HCT116 (cell line): ENCODE data around the gene ADAMTSL2. TPM values are rescaled to one million over a fixed set of nuclear protein-coding genes. Genes with fewer than 3 reads are reported as not detected.

ENCODE experiments used
- ATAC-seq: fragments of 200-7000 bp; cut with Tn5 transposase; 2 replicates; pipeline ENCODE4 v1.9.1; 2020; ENCODE audit warnings: mild to moderate bottlenecking, moderate library complexity
- BruUV-seq: library from RNA; stranded (reverse); fragments of 400-500 nt; replicated peaks from 2 replicates; lab custom pipeline; 2021; lab: Mats Ljungman, UMichigan
- CTCF ChIA-PET: fragments of 300-600 bp; sonication (Branson Sonifier 250); formaldehyde crosslinking; loops from one replicate; lab custom pipeline; 2021; ENCODE audit warnings: antibody characterized with exemption; lab: Charles Lee
- POLR2A ChIA-PET: fragments of 300-600, 350-600 bp; sonication (Branson Sonifier 250); formaldehyde crosslinking; loops from one replicate; lab custom pipeline; 2021; ENCODE audit warnings: antibody characterized with exemption; lab: Charles Lee
- RAD21 ChIA-PET, 2 experiments: fragments of 300-600 bp; sonication (Branson Sonifier 250); formaldehyde crosslinking; loops; one replicate each; lab custom pipeline; 2023; ENCODE audit warnings: low total read pairs in 2 of 2; ENCODE audit not compliant: uncharacterized antibody in 2 of 2, unreplicated experiment in 2 of 2, low non-redundant PET in 1 of 2; lab: Charles Lee
- DNase-seq: peaks from one replicate; pipeline ENCODE4 v3.0.0-alpha.2; 2010; ENCODE audit warnings: low read depth, low spot score
- H2AFZ ChIP-seq: fragments of 200-600 bp; shearing (Covaris generic), sonication (generic); 2 replicates; pipeline ENCODE4 v1.6.1; 2017; ENCODE audit warnings: low read depth, mixed run types, mixed read lengths, antibody characterized with exemption, low read length; ENCODE audit not compliant: poor library complexity, severe bottlenecking
- H3K27ac ChIP-seq: 2 replicates; pipeline ENCODE4 v1.5.1; 2012; ENCODE audit warnings: low read depth, low read length
- H3K27me3 ChIP-seq: fragments of 200-600 bp; sonication (generic); 2 replicates; pipeline ENCODE4 v1.6.1; 2016; ENCODE audit warnings: mixed run types, low read length, mixed read lengths; ENCODE audit not compliant: insufficient read depth
- H3K36me3 ChIP-seq, 2 experiments: fragments of 200-500 bp in 1 of 2; fragments of 200-600 bp in 1 of 2; sonication (Bioruptor generic) in 1 of 2; sonication (generic) in 1 of 2; 2 replicates each; pipeline versions ENCODE4 v1.5.1 to v1.6.1; 2014 to 2016; ENCODE audit warnings: low read length in 2 of 2, inconsistent platforms in 1 of 2, mixed read lengths in 1 of 2, mixed run types in 1 of 2; ENCODE audit not compliant: insufficient read depth in 2 of 2, control insufficient read depth in 1 of 2
- H3K4me1 ChIP-seq, 2 experiments: fragments of 200-600 bp in 1 of 2; sonication (generic) in 1 of 2; 2 replicates each; pipeline versions ENCODE4 v1.5.1 to v1.6.1; 2012 to 2017; ENCODE audit warnings: low read length in 2 of 2, inconsistent platforms in 1 of 2, mild to moderate bottlenecking in 1 of 2, mixed read lengths in 1 of 2, mixed run types in 1 of 2, moderate library complexity in 1 of 2; ENCODE audit not compliant: insufficient read depth in 2 of 2, control insufficient read depth in 1 of 2
- H3K4me2 ChIP-seq: fragments of 200-600 bp; sonication (generic); 2 replicates; pipeline ENCODE4 v1.6.1; 2017; ENCODE audit warnings: mixed run types, low read length, mixed read lengths
- H3K4me3 ChIP-seq, 2 experiments: fragments of 200-600 bp in 1 of 2; sonication (generic) in 1 of 2; replicated peaks in 1 of 2; 2 replicates each; pipeline ENCODE4 v1.5.1; 2011 to 2016; ENCODE audit warnings: low read length in 2 of 2, control low read depth in 1 of 2, low read depth in 1 of 2, mild to moderate bottlenecking in 1 of 2, mixed read lengths in 1 of 2, mixed run types in 1 of 2
- H3K79me2 ChIP-seq: fragments of 200-600 bp; sonication (generic); 2 replicates; pipeline ENCODE4 v1.6.1; 2017; ENCODE audit warnings: mild to moderate bottlenecking, mixed run types, low read length, moderate library complexity, mixed read lengths; ENCODE audit not compliant: insufficient read depth
- H3K9ac ChIP-seq: fragments of 200-600 bp; sonication (generic); 2 replicates; pipeline ENCODE4 v1.6.1; 2016; ENCODE audit warnings: low read length, mixed read lengths
- H3K9me2 ChIP-seq: fragments of 200-600 bp; sonication (generic), shearing (Covaris generic); 2 replicates; pipeline ENCODE4 v1.6.1; 2017; ENCODE audit warnings: mixed run types, mild to moderate bottlenecking, moderate library complexity; ENCODE audit not compliant: insufficient read depth
- H3K9me3 ChIP-seq, 2 experiments: fragments of 200-500 bp in 1 of 2; fragments of 200-600 bp in 1 of 2; sonication (Bioruptor generic) in 1 of 2; sonication (generic) in 1 of 2; 2 replicates each; pipeline ENCODE4 v1.6.1; 2014 to 2017; ENCODE audit warnings: low read length in 2 of 2, mixed read lengths in 2 of 2, inconsistent platforms in 1 of 2, low read depth in 1 of 2, mild to moderate bottlenecking in 1 of 2, mixed run types in 1 of 2, moderate library complexity in 1 of 2; ENCODE audit not compliant: control insufficient read depth in 1 of 2, insufficient read depth in 1 of 2
- H4K20me1 ChIP-seq: fragments of 200-600 bp; sonication (generic), shearing (Covaris generic); 2 replicates; pipeline ENCODE4 v1.6.1; 2017; ENCODE audit warnings: mixed run types, mild to moderate bottlenecking, moderate library complexity; ENCODE audit not compliant: insufficient read depth
- ATF3 ChIP-seq: IDR thresholded peaks from 2 replicates; pipeline ENCODE4 v1.6.1; 2012
- CBX3 ChIP-seq: IDR thresholded peaks from 2 replicates; pipeline ENCODE4 v1.6.1; 2012; ENCODE audit warnings: low read depth
- CEBPB ChIP-seq: IDR thresholded peaks from 2 replicates; pipeline ENCODE4 v1.6.1; 2012; ENCODE audit warnings: low read depth
- CTCF ChIP-seq, 3 experiments: fragments of 200-600 bp in 1 of 3; sonication (generic) in 1 of 3; IDR thresholded peaks in 2 of 3; conservative IDR thresholded peaks in 1 of 3; 2 replicates each; pipeline ENCODE4 v1.5.1; 2012 to 2017; ENCODE audit warnings: low read depth in 2 of 3, low read length in 2 of 3, antibody characterized with exemption in 1 of 3, borderline replicate concordance in 1 of 3, control low read depth in 1 of 3, mild to moderate bottlenecking in 1 of 3, mixed read lengths in 1 of 3, mixed run types in 1 of 3, moderate library complexity in 1 of 3; ENCODE audit not compliant: insufficient read depth in 1 of 3
- EGR1 ChIP-seq: IDR thresholded peaks from 2 replicates; pipeline ENCODE4 v1.6.1; 2012; ENCODE audit warnings: low read depth
- ELF1 ChIP-seq: IDR thresholded peaks from 2 replicates; pipeline ENCODE4 v1.6.1; 2012; ENCODE audit warnings: low read depth, borderline replicate concordance
- EZH2 ChIP-seq: fragments of 200-600 bp; sonication (generic); IDR thresholded peaks from 2 replicates; pipeline ENCODE4 v1.6.1; 2017; ENCODE audit warnings: antibody characterized with exemption, mixed run types
- FOSL1 ChIP-seq: IDR thresholded peaks from 2 replicates; pipeline ENCODE4 v1.6.1; 2012; ENCODE audit warnings: low read depth
- MAX ChIP-seq: IDR thresholded peaks from 2 replicates; pipeline ENCODE4 v1.6.1; 2012
- POLR2A ChIP-seq: IDR thresholded peaks from 2 replicates; pipeline ENCODE4 v1.7.0; 2011; ENCODE audit warnings: borderline replicate concordance; ENCODE audit not compliant: insufficient read depth, insufficient read length; ENCODE audit errors: extremely low read depth
- POLR2AphosphoS5 ChIP-seq: IDR thresholded peaks from 2 replicates; pipeline ENCODE4 v1.6.1; 2011; ENCODE audit warnings: mild to moderate bottlenecking, low read depth, low read length, moderate library complexity
- RAD21 ChIP-seq: IDR thresholded peaks from 2 replicates; pipeline ENCODE4 v1.6.1; 2012; ENCODE audit warnings: low read depth, mild to moderate bottlenecking
- REST ChIP-seq: IDR thresholded peaks from 2 replicates; pipeline ENCODE4 v1.6.1; 2012; ENCODE audit warnings: low read depth
- SP1 ChIP-seq: IDR thresholded peaks from 2 replicates; pipeline ENCODE4 v1.6.1; 2012; ENCODE audit warnings: low read depth
- SRF ChIP-seq: IDR thresholded peaks from 2 replicates; pipeline ENCODE4 v1.6.1; 2012; ENCODE audit warnings: low read depth
- TCF7L2 ChIP-seq: IDR thresholded peaks from 2 replicates; pipeline ENCODE4 v1.7.0; 2011; ENCODE audit warnings: borderline replicate concordance, inconsistent platforms; ENCODE audit not compliant: insufficient read depth, insufficient read length; ENCODE audit errors: extremely low read depth
- YY1 ChIP-seq: IDR thresholded peaks from 2 replicates; pipeline ENCODE4 v1.6.1; 2011; ENCODE audit warnings: low read length, low read depth, moderate library complexity, mild to moderate bottlenecking; ENCODE audit not compliant: insufficient replicate concordance; ENCODE audit errors: extremely low read depth
- ZFX ChIP-seq: fragments of 450-650 bp; IDR thresholded peaks from 2 replicates; pipeline ENCODE4 v1.6.1; 2017
- ZNF274 ChIP-seq: fragments of 200-500 bp; sonication (Bioruptor generic); IDR thresholded peaks from 2 replicates; pipeline ENCODE4 v1.6.1; 2014; ENCODE audit warnings: mild to moderate bottlenecking, low read depth, low read length, inconsistent platforms
- intact Hi-C: fragments of 100-400 bp; cut with micrococcal nuclease; formaldehyde crosslinking; loops from 2 replicates; pipeline ENCODE4 v1.10.0; 2022
- total RNA-seq: library from RNA; stranded (reverse); gene quantifications from one replicate; pipeline ENCODE4 v1.2.1, GENCODE V29; 2021; ENCODE audit not compliant: unreplicated experiment

ADAMTSL2 gene
- total RNA-seq, 1 experiment from 2014 or later = not detected

- Histone ChIP-seq H3K9me2 (no peaks in the 10 kb centered on the region), H3K79me2 (no peaks in the 10 kb centered on the region), H3K4me3 (no peak overlapping the region), H3K4me1 (peaks cover 3 to 12% of the 10 kb centered on the region in 2 experiments), H3K27ac (no peak overlapping the region), H2AFZ (no peak overlapping the region), H3K9ac (no peak overlapping the region), H3K36me3 (no peaks in the 10 kb centered on the region), H3K27me3 (no peaks in the 10 kb centered on the region), H3K9me3 (peaks cover 7 to 10% of the 10 kb centered on the region in 2 experiments; a peak in 2 of 4 replicates), H4K20me1 (no peaks in the 10 kb centered on the region), H3K4me2 (no peak overlapping the region)
- BruUV-seq = no TSS peak
- RAD21 ChIA-PET = no interaction called here
- CTCF ChIA-PET = no interaction called here
- POLR2A ChIA-PET = no interaction called here
- TF ChIP-seq REST (no peak), POLR2A (no peak), TCF7L2 (no peak), ZNF274 (no peak), ELF1 (no peak), ZFX (no peak), MAX (no peak), SP1 (no peak), ATF3 (no peak), EZH2 (no peak), YY1 (no peak), CEBPB (no peak), CBX3 (no peak), CTCF (IDR thresholded peaks at IDR 0.05 in 2 of 3, conservative IDR thresholded peaks at IDR 0.05 in 1 of 3; ENCODE audit: borderline replicate concordance in 1 of 3, insufficient read depth in 1 of 3, low read depth in 2 of 3, low read length in 2 of 3) (no peak), SRF (no peak), EGR1 (no peak), FOSL1 (no peak), POLR2AphosphoS5 (no peak), RAD21 (no peak)
- intact Hi-C loops = no loop called here
- DNase-seq (no peak), ATAC-seq (no peak)
Observed at GRCh38 chr9:133595910-133596309, 61.4 kb downstream of the ADAMTSL2 start.
